ENCODE measurements around the gene BORCS5.

DNA sequence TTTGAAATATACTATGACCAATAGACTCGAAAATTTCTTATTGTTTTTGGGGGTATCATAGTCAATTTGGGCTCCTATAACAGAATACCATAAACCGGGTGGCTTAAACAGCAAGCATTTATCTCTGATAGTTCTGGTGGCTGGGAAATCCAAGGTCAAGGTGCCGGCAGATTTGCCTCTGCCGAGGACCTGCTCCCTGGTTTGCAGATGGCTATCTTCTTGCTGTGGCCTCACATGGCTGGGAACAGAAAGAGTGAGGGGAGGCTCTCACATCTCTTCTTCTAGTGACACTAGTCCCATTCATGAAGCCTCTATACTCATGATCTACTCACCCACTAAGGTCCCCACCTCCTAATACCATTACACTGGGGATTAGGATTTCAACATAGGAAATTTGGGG is 70.7 kb downstream of the BORCS5 start:
- TF ChIP-seq POLR2A (IDR thresholded peaks at IDR 0.05) (no peak), POLR2AphosphoS5 (IDR thresholded peaks at IDR 0.05) (no peak)
- TF ChIP-seq, protein P1, sequence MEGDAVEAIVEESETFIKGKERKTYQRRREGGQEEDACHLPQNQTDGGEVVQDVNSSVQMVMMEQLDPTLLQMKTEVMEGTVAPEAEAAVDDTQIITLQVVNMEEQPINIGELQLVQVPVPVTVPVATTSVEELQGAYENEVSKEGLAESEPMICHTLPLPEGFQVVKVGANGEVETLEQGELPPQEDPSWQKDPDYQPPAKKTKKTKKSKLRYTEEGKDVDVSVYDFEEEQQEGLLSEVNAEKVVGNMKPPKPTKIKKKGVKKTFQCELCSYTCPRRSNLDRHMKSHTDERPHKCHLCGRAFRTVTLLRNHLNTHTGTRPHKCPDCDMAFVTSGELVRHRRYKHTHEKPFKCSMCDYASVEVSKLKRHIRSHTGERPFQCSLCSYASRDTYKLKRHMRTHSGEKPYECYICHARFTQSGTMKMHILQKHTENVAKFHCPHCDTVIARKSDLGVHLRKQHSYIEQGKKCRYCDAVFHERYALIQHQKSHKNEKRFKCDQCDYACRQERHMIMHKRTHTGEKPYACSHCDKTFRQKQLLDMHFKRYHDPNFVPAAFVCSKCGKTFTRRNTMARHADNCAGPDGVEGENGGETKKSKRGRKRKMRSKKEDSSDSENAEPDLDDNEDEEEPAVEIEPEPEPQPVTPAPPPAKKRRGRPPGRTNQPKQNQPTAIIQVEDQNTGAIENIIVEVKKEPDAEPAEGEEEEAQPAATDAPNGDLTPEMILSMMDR (IDR thresholded peaks at IDR 0.05) = no peak
